Measurements from ENCODE around the gene SCUBE3. TPM values are rescaled to one million over a fixed set of nuclear protein-coding genes. Genes with fewer than 3 reads are reported as not detected.

The SCUBE3 gene
- polyA plus RNA-seq, 1 donor from 2014 or later, result 7.3 TPM

Other genes starting within 250 kb of the SCUBE3 start
- 0.92 TPM in 1 of 2 replicates, not detected in the other for gene TCP11, start 72.6 kb upstream of the SCUBE3 start, polyA plus RNA-seq
- 26.3 and 38.6 TPM in 2 replicates for gene ZNF76, start 45.8 kb downstream of the SCUBE3 start, polyA plus RNA-seq
- gene DEF6, start 83.9 kb downstream of the SCUBE3 start, polyA plus RNA-seq, result 0.48 and 1.3 TPM in 2 replicates
- gene PPARD, start 128.6 kb downstream of the SCUBE3 start, polyA plus RNA-seq, result 1.3 and 1.7 TPM in 2 replicates
- gene FANCE, start 238.4 kb downstream of the SCUBE3 start, polyA plus RNA-seq, result 7.1 and 10.2 TPM in 2 replicates